Measurements from ENCODE around the gene ALB. TPM values are rescaled to one million over a fixed set of nuclear protein-coding genes. Genes with fewer than 3 reads are reported as not detected.

ALB gene
- total and polyA plus RNA-seq, 2 of the 8 experiments (the other 6 are each of a cell fraction or from before 2014, with no cell fraction given) = 0.12 TPM; not detected in 1

DNA sequence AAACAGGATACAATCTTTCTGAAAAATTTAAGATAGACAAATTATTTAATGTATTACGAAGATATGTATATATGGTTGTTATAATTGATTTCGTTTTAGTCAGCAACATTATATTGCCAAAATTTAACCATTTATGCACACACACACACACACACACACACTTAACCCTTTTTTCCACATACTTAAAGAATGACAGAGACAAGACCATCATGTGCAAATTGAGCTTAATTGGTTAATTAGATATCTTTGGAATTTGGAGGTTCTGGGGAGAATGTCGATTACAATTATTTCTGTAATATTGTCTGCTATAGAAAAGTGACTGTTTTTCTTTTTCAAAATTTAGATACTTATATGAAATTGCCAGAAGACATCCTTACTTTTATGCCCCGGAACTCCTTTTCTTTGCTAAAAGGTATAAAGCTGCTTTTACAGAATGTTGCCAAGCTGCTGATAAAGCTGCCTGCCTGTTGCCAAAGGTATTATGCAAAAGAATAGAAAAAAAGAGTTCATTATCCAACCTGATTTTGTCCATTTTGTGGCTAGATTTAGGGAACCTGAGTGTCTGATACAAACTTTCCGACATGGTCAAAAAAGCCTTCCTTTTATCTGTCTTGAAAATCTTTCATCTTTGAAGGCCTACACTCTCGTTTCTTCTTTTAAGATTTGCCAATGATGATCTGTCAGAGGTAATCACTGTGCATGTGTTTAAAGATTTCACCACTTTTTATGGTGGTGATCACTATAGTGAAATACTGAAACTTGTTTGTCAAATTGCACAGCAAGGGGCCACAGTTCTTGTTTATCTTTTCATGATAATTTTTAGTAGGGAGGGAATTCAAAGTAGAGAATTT, 5.2 kb downstream of the ALB start (continued):
- TF ChIP-seq YY1 (IDR thresholded peaks at IDR 0.05; ENCODE audit: low read depth, low read length) (no peak), RXRA (IDR thresholded peaks at IDR 0.05; ENCODE audit: insufficient read depth, low read depth, low read length) (no peak)

All from H1 (cell line).